ENCODE measurements around the gene GATA2.

GATA2 gene

DNA sequence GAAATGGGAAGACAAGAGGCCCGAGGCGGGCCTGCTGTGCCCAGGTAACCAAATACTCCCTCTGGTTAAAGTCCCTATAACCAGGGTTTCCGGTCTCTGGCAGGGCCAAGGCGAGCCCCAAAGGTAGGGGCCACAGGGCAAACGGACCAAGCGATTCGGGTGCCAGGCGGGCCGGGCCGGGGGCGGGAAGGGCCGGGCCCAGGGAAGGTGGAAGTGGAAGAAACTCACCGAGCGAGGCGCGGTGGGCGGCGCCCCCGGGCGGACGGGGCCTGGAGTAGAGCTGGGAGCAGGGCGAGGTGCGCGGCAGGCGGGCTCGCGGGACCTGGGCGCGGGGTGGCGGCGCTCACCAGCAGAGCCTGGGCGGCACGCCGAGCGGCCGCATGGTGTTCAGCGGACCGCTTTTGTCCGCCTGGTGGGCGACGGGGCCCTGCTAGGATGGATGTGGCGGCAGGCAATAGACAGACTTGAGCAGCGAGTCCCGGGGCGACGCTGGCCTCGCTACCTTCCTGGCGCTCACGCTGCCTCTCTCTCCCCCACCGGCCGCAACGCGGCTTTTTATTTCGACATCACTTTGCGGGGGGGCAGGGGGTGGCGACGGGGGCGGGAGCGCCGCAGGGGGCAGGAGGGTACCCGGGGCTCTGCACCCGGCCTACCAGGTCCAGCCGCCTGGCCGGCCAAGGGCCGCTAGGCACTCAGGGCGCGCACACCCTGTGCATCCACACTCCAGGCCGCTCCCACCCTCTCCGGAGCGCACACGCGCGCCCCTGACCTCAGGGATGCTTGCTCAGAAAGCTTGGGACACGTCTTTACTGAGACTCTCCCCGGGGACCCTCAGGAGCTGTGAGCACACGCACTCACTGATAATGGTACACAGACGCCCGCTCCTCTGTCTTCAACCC is at the start of gene GATA2:
TSS of gene GATA2 (minus strand) at position 531 of the 899 bp plus-strand sequence. CDS start 6,170 bp downstream, outside the sequence.
- DNase-seq: peak; percentile 36

DNA sequence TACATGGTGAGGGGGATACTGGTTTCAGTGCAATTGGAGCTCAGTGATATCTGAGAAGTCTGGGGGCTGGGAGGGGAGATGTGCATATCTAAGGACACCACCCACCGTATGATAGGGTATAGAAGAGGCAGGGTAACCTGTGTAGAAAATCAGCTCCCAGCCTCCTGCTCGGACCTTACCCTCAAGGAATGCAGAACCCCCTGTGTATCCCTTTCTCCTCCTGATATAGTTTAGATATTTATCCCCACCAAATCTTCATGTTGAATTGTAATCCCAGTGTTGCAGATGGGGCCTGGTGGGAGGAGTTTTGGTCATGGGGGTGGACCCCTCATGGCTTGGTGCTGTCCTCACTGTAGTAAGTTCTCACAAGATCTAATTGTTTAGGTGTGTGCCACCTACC is 48.2 kb upstream of the GATA2 start:
- no peak for DNase-seq

DNA sequence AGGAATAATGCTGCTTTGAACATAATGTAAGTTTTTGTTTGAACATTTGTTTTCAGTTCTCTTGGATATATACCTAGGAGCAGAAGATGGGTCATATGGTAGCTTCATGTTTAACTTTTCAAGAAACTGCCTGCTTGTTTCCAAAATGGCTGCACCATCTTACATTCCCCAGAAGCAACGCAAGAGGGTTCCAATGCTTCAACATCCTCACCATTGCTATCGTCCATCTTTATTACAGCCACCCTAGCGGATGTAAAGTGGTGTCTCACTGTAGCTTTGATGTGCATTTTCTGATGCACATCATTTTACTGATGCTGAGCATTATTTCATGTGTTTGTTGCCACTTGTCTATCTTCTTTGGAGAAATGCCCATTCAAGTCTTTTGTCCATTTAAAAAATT is 46.4 kb upstream of the GATA2 start:
- no peak for DNase-seq

DNA sequence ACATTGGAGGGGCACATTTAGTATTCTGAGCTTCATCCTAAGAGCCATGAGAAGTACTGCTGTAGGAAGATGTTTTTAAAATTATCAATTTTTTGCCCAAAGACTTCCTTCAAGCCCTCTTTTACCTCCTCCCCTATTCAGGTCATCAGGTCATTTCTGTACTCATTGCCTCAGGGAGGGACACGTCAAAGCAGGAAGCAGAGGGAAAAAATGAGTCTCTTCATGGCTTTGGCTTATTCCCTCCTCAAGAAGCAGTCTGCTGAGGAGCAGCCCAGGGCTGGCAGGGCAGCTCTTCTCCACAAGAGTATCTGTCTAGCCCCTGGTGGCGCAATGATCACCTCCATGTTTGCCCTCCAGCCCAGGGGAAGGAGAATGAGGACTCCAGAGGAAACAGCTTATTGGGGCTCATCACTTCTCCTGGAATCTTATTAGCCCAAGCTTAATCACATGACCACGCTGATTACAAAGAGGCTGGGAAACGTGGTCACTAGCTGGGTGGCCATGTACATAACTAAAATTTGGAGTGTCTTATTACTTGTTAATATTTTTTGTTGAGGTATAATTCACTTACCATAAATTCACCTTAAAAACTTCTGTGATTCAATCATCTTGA is 44.2 kb upstream of the GATA2 start:
- no peak for DNase-seq

DNA sequence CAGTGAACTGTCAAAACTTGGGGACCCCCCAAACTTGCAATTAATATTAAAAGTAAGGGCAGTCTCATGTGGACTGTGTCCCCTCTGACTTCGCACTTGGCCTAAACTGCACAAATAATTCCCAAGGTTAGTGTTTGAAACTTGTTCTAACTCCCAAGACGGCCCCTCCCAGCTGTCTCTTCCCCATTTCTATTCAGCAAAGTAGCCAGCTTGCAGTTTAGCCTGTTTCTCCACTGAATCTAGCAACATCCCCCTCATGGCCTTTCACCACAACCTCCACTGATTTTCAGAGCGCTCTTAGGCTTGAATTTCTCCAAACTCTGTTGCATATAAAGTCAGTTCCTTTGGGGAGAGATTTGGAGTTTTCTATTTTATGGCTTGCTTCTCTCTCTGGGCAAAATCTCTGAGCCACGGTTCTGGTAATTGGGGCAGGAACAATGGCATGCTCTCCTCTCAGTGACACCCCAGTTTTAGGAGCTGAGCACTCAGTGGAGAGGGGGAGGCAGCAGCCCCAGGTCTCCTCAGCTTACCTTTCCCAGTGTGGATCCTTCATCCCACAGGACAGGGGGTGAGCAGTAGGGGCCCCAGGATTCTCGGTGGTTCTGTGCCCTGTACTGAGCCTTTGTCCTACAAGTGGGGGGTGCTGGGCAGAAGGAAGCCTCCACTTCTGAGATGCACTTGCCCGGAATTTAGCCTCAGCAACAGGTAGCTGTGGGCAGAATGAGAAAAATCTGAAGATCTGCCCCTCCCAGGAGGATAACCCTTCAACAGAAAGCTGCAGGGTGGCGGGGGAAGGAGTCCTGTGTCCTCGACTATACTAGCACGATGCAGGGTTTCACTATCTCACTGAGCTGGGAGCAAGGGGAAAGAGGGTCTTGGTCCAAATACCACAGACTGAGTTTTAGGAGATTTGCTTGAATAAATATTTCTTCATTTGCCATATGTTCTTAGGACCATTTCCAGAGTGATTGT is 39.3 kb upstream of the GATA2 start:
- no peak for DNase-seq

DNA sequence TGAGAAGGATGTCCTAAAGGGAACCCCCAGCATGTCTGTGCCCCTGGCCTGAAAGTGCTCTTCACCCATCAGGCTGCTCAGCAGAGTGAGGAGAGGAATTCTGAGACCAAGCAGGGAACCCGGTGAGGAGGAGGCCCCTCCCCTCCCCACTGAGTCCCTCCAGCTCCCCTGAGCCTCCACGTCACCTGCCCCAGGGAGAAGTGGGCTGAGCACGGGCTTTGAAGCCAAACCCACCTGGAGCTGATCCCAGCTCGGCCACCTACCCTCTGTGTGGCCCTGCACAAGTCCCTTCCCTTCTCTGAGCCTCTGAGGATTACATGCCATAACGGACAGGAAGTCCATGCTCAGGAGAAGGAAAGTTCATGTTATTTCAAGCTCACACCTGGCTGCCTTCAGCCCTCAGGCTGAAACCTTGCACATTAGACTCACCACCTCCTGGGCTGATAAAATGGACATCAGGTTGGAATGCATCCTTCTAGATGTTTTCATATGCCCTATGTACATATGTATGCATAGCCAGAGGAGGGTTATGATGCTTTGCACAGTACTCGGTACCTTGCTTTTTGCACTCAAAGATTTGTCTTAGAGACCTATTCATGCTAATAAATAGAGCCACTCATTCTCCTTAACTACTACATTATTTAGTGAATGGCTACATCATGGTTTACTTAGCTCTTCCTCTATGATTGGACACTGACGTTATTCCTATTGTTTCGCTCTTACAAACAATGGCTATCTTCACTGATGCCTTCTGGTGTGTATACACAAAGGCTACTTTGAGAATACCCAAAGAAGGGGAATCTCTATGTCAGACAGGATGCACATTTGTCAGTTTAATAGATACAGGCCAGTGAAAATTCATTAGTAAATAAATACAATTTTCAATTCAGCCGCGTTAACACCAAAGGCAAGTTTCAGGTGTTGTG is 31.6 kb upstream of the GATA2 start:
- DNase-seq: no peak

DNA sequence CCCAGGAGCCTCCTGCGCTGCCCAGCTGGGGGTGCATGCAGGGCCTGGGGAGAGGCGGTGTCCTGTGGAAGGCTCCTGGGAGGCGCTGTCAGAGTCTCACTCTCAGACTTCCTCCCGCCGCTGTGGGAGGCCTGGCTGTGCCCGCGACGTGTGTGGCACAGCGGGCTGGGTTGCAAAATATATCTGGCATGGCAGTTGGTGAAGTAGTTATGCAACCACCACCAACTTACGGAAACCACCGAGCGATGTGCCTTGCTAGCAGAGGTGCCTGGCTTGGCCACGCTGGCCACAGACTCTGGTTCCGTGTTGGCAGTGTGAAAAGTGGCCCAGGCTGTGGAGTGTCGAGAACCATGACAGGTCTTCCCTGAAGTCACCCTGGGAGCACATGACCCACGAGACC is 30.6 kb upstream of the GATA2 start:
- DNase-seq: no peak

DNA sequence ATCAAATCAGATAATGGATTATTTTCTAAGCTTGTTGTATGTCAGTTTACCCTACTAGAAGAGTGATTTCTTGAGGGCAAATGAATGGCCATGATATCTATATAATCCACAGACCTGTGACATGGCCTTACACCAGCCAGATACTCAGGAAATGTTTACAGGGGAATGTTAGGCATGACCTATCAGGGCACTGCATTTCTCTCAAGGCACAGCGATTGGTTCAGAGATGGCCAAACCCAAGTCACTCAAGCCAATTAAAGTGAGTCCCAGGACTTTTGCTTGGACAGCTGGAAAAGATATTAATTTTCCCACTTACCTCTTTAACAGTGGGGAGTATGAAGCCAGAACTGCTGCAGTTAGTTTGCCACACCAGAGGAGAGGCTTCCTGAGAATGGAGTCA is 28.7 kb upstream of the GATA2 start:
- DNase-seq: no peak

DNA sequence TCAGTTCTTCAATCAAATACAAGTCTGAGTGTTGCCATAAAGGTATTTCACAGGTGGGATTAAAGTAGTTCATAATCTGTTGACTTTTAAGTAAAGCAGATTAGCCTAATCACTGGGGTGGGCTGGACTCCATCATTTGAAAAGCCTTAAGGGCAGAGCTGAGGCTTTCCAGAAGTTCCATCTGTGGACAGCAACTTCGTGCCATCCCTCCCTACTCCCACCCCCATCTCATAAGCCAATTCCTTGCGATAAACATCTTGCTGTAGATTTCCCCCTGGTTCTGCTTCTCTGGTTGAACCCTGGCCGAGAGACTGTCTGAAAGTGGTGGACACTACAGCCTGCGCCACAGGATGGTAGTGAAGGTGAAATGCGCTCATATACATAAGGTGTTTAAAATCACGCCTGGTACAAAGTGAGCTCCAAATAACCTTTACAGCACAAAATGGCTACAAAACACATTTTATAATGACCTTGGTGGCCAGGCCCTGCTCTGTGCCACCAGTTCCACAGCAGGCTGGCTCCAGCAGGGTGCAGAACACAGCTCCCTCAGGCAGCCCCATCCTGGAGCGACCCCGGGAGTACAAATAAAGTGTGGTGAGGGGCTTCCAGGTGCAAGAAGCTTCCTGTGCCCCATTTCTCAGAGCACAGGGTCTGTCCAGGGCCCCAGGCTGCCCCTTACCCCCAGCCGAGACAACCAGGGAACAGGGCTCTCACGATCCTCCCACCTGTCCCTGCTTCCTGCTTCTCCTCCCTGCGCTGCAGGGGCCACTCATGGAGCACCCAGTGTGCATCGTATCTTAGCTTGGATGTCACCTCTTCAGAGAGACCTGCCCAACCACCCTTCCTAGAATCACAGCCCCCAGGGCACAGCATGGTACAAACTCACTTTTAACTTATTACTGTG is 25.8 kb upstream of the GATA2 start:
- no peak for DNase-seq

DNA sequence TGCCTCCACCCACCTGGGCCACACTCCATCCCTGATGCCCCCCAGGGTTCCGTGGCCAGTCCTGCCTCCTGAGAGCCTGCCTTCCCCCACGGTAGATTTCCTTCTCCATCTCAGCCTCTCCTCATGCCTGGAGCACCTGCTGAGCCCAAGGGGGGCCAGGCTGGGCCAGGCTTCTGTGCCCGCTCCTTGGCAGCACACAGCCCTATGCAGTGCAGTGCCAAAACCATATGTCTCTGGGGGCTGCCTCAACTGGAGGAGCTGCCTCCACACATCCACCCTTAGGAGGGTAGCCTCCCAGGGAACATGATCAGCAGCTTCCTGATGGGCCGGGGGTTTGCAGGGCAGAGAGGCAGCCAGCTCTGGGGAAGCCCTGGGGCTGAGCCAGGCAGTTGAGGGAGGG is 24.6 kb upstream of the GATA2 start:
- DNase-seq: no peak

DNA sequence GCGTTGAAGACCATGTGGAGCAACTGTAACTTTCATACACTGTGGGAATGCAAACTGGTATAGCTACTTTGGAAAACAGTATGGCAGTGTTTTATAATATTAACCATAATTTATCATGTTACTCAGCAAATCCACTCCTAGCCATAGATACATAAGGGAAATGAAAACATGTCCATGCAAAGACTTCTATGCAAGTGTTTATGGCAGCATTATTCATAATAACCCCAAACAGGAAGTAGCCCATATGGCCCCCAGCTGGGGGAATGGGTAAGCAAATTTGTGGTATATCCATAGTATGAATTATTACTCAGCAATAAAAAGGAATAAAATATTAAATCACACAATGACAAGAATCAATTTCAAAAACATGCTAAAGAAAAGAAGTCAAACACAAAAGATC is 23.0 kb upstream of the GATA2 start:
- DNase-seq: no peak

DNA sequence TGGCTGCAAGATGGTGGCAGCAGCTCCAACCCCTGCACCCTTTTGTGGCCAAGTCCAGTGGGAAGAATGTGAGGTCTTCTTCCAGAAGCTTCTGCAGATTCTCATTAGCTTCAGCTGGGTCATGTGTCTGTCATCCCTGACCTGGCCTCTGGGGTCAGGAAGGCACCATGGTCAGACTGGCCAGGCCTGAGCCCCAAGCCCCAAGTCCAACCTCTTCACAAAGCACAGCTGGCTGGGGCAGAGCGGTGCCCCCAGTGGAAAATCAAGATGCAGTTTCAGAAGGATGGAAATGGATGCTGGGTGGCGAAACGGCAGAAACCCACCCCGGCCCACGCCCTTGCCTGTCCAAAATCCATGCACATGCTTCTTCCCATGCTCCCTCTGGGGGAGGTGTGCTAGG is 15.9 kb upstream of the GATA2 start:
- no peak for DNase-seq

DNA sequence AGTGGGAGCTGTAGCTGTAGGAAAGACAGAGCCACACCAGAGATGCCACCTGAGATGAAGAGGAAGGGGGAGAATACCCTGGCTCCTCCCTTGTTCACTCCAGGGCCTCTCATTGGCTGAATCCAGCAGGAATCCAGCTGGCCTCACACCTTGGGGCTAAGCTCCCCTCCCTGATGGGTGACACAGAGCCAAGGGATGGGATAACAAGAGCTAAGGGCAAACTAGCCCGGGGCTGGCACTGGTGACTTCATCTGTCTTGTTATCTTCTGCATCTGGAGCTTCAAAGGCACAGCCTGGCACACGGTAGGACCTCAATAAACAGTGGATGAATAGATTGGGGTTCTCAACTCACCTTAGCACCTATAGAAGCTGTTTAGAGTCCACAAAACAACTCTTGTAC is 13.8 kb upstream of the GATA2 start:
- DNase-seq: no peak

DNA sequence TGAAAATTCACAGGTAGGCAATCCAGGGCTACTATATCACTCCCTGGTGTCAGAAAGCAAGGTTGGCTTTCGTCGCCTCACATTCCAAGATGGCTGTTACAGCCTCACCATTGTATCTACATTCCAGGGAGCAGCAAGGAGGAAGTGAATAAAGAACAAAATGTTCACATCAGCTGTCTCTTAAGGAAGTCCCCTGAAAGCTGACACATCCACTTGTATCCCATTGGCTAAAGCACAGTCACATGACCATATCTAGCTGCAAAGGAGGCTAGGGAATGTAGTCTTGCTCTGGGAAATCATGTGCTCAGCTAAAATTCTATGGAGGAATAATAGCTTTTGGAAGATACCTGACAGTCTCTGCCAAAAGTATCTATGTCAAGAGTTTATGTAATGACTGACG is 12.8 kb upstream of the GATA2 start:
- DNase-seq: no peak

DNA sequence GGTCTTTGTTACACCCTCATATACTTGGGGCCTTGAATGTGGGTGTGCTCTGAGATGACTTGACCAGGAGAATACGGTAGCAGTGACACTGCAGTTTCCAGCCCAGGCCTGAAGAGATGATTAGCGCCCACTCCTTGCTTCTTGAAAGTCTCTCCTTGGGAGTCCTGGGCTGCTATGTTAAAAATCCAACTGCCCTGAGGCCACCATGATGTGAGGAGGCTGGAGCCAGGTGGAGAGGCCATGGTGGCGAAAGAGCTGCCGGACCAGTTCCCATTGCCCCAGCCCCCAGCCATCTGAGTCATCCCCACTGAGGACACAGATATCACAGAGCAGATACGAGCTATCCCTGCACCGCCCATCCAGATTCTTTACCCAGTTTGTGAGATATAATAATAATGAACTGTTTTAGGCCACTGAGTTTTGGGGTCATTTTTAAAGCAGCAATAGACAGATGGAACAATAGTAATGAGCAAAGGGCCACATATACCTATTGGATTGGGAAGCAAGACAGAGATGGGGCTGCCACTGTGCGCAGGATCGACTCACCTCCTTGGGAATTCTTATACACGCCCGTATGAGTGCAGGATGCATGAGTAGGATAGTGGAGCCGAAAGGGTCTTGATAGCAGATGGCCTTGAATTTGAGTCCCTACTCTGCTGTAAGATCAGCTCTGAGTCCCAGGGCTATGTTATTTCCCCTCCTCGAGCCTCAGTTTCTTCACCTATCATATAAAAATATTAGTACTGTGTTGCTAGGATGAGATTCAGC is 12.1 kb upstream of the GATA2 start:
- no peak for DNase-seq

DNA sequence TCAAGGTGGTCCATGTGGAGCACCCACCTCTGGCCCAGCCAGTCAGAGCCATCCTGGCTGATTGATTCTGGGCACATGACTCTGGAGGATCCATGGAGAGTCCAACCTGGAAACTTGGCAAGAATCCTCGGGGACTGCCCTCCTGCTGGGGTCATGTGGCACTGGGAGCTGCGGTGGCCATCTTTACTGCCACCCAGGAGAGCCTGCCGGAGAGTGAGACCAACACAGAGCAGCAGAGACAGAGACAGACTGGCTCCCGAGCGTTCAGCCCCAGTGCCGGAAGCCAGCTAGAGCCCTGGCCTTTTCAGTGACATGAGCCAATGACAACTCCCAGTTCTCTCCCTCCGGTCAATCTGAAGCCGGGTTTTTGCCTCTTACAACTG is 11.5 kb upstream of the GATA2 start:
- DNase-seq: no peak

DNA sequence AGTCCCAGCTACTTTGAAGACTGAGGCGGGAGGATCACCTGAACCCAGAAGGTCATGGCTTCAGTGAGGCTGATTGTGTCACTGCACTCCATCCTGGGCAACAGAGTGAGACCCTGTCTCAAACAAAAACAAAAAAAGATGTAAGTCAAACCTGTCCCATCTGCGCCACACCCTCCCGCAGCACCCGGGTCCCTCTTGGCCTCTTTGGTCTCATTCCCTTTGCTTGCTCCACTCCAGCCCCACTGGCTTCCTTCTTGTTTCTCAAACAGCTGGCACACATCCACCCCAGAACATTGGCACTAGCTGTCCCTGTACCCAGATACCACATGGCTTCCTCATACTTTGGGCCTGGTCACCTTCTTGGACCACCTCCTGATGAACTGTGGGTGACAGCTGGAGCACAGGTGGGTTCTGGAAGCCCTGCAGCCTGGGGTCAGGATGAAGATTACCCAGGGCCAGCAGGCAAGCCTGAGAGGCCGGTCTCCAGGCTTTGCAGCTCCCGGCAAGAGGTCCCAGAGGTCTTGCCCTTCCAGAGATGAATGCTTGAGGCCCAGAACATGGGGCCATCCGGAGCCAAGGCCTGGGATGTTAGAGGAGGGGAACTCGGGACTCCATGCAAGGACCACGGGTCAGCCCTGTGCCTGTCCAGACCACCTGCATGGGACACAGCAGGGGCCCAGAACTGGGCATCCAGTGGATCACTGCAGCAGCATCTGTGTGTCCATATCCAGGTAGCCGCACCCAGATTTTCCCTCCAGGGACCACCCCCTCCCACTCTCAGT is 10.9 kb upstream of the GATA2 start:
- DNase-seq: no peak

DNA sequence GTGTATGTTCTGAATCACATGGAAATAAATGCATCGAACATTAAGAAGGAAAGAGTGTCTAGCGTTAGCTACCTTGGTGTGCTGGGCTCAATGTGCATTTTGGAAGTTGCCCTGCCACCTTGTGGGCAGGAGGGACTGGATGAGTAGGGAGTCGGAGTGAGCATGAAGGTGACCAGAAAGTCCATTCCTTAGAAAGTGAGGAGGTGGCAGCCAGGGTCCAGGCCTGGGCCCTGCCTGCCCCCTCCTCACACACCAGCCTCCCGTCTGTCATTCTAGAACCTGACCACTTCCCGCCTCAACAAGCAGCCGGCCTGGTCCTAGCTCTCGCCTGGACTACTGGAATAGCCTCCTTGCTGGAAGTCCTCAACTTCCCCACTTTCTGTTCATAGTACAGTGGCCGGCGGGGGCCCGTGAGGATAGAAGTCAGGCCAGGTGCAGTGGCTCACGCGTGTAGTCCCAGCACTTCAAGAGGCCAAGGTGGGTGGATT is 10.2 kb upstream of the GATA2 start:
- DNase-seq: no peak

DNA sequence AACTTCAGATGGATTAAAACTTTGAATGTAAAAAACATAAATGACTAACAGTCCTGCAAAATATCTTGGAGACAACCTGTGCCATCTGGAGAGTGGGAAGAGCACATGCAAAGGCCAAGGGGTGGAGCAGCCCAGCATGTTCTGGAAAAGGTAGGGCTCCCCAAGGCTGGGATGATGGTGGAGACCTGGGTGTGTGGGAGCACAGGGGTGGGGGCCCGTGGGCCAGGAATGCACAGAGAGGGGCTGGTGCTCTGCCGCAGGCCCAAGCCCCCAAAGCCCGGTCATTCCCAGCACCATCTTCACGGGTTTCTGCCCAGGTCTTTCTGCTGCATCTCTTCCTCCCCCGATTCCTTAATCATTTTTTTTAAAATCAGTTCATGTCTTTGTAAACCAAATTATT is 9.7 kb upstream of the GATA2 start:
- DNase-seq: no peak

Measured in activated CD4-positive, alpha-beta T cell treated with anti-CD3 and anti-CD28 coated beads, Interleukin-2, Interleukin-6, amounts not matched to agents 100 ng/mL and 50 ng/mL, durations not matched to agents 16 hours and 8 hours (primary cell).